H7 (cell line): ENCODE measurements around the gene RABL6. TPM values are rescaled to one million over a fixed set of nuclear protein-coding genes. Genes with fewer than 3 reads are reported as not detected.
"Not testable (repeated sequence)": the region's sequence is repeated elsewhere in the genome, so short reads cannot be mapped to it uniquely, and the experiment has no call there.

Experiments
- DNase-seq: peaks from one replicate; pipeline ENCODE4 v3.0.0; 2012
- H3K27me3 ChIP-seq: 2 replicates; pipeline ENCODE4 v1.6.0; 2011; ENCODE audit warnings: mild to moderate bottlenecking, low read length; ENCODE audit not compliant: control insufficient read depth, insufficient read depth
- H3K36me3 ChIP-seq: replicated peaks from 2 replicates; pipeline ENCODE4 v1.5.1; 2011; ENCODE audit warnings: low read length; ENCODE audit not compliant: control insufficient read depth, insufficient read depth
- H3K4me3 ChIP-seq: 2 replicates; pipeline ENCODE4 v1.5.1; 2011; ENCODE audit warnings: low read depth, mild to moderate bottlenecking, control low read depth, low read length, moderate library complexity; ENCODE audit not compliant: insufficient read depth
- total RNA-seq: library from RNA; depleted of rRNA; stranded (reverse); fragments of >200 nt; shearing (Covaris generic); gene quantifications from 2 replicates; pipeline ENCODE4 v1.2.3, GENCODE V29; 2014

Gene RABL6
- total RNA-seq, 1 experiment from 2014 or later = 150 TPM

DNA sequence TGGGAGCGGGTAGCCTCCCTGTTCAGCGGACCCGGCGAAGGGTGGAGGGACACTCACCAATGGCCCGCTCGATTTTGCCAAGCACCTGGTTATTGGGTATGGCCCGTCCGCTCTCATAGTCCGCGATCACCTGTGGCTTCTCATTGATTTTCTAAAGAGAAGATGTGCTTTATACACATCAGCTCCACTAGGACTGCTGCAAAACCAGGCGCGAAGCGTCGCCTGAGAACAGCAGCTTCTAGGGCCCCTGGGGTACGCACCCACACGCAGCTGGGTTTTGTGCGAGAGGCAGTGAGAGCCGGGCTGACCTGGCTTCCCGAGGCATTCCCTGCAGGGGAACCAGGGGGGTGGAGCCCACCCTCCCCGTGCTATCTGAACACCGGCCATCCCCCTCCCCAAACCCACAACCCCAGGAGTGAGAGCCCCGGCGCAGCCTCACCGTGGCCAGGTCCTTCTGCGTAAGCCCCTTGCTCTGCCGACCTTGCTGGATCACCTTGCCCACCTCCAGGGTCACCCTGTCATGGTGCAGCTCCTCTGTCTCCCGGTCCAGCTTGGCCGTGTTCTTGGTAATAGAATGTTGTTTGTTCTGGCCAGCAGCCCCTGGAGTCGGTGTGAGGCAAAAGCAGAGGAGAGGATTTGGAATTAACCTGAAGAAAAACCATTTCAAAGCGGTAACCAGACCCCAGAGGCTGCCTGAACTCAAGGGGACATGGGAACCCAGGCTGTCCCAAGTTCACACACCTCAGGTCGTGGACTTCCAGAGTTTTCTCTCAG, 55.3 kb downstream of the RABL6 start:
- Histone ChIP-seq H3K27me3 (no peaks in the 10 kb centered on the region), H3K36me3 (peaks cover 18% of the 10 kb centered on the region), H3K4me3 (no peak overlapping the region)
- peak; percentile 52 for DNase-seq

DNA sequence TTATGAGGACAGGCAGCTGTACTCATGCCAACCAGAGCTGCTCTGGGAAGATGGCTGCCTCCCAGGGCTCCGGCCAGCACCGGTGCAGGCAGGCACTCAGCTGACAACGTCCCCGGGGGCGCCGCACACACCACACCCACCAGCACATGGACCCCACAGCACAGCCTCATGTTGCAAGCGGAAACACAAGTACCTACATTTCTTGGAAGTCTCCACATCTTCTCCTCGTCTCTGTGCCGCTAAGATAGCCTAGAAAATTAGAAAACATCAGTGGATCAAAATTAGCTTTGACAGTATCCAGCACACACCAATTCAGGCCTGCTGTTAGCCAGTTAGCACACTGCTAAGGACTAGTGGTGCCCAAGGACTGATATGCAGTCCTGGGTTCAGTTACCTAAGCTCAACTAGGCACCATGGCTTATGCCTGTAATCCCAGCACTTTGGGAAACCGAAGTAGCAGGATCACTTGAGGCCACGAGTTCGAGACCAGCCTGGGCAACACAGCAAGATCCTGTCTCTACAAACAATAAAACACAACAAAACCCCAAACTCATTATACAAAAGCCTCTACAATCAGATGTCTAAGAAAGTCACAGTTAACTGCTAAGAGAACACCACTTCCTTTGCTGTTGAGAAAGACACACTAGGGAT, 56.0 kb downstream of the RABL6 start:
- H3K36me3 ChIP-seq = peaks cover 18% of the 10 kb centered on the region
- no peak overlapping the region for H3K4me3 ChIP-seq
- no peaks in the 10 kb centered on the region for H3K27me3 ChIP-seq
- DNase-seq = no peak

DNA sequence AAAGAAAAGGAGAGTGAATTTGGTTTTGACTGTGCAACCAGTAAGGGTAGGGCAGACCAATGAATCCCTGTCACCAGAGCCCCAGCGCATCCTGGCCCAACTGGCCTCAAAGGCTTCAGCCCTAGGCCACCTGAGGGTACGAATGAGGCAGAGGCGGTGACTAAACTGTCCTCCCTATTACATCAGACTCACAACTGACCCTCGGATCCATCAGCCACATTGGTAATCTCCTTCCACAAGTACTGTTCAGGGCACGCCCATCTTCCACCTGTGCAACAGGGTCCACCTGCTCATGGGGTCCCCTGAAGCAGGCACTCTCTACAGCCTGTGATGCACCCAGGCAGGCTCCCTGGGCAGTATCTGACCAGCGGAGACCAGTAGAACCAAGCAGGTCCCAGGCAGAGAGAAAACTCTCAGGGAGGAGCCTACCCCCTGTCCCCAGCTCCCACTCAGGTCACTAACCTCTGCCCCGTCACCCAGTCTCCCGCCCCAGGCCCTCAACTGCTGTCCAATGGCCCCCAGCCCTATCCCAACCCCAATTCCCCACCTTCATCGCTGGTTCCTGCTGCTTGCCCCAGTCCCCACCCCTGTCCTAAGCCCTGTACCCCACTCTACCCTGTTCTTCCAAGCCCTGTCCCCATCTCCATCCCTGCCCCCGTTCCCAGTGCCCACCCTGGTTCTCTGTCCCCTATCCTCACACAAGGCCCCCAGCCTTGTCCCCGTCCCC, 57.5 kb downstream of the RABL6 start:
- DNase-seq = no peak
- Histone ChIP-seq H3K4me3 (peak overlapping the region; percentile 82), H3K36me3 (peaks cover 18% of the 10 kb centered on the region), H3K27me3 (no peaks in the 10 kb centered on the region)

DNA sequence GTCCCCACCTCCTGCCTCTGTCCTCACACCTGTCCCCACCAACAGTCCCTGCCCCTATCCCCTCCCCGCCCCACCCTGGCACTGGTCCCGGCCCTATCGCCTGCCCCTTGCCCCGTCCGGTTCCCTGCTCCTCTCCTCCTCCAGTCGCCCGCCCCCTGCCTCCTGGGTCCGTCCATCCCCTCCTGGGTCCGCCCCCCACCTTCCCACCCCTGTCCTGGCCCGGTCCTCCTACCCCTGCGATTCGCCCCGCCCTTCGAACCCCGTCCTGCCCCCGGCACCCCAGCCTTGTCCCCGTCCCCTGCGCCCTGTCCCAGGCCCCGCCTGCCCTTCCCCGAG, 58.0 kb downstream of the RABL6 start:
- Histone ChIP-seq H3K27me3 (no peaks in the 10 kb centered on the region), H3K36me3 (peaks cover 18% of the 10 kb centered on the region), H3K4me3 (peak overlapping the region; percentile 82)
- DNase-seq = peak; percentile 88

DNA sequence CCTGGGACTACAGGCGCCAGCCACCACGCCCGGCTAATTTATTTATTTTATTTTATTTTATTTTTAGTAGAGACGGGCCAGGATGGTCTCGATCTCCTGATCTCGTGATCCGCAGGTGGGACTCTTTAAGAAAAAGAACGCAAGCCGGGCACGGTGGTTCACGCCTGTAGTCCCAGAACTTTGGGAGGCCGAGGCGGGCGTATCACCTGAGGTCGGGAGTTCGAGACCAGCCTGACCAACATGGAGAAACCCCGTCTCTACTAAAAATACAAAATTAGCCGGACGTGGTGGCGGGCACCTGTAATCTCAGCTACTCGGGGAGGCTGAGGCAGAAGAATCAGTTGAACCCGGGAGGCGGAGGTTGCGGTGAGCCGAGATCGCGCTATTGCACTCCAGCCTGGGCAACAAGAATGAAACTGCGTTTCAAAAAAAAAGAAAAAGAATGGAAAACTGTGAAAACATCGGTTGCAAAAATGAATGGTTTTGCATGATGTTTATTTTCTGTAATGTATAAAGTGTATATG, 59.2 kb downstream of the RABL6 start:
- not testable (repeated sequence) for H3K27me3 ChIP-seq, DNase-seq
- H3K4me3 ChIP-seq = peak overlapping the region; percentile 82
- H3K36me3 ChIP-seq = peaks cover 18% of the 10 kb centered on the region

DNA sequence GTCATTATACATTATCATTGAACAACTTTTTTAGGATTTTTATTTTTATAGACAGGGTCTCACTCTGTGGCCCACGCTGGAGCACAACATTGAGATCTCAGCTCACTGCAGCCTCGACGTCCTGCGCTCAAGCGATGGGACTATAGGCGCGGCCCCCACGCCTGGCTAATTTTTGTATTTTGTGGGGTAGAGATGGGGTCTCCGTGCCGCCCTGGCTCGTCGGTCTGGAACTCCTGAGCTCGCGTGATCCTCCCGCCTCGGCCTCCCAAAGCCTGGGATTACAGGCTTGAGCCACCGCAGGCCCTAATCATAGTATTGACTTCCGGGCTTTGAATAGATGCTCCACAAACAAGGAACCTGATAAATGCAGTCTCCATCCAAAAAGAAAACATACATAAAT, 59.7 kb downstream of the RABL6 start:
- Histone ChIP-seq H3K27me3 (no peaks in the 10 kb centered on the region), H3K36me3 (peaks cover 14% of the 10 kb centered on the region), H3K4me3 (no peak overlapping the region)
- DNase-seq = no peak

DNA sequence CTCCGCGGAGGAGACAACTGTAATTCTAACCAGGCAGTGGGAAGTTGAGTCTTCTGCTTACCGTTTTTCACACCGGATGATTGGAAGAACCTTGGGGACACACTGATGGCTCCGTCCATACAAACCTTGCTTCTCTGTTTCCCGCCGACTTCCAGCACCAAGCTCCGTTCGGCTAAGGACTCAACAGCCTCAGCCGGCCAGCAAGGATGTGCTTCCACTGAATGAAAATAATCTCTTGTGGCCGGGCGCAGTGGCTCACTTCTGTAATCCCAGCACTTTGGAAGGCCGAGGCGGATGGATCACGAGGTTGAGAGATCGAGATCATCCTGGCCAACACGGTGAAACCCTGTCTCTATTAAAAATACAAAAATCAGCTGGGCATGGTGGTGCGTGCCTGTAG, 60.2 kb downstream of the RABL6 start:
- Histone ChIP-seq H3K36me3 (peaks cover 9% of the 10 kb centered on the region), H3K4me3 (no peak overlapping the region), H3K27me3 (no peaks in the 10 kb centered on the region)
- peak; percentile 11 for DNase-seq

DNA sequence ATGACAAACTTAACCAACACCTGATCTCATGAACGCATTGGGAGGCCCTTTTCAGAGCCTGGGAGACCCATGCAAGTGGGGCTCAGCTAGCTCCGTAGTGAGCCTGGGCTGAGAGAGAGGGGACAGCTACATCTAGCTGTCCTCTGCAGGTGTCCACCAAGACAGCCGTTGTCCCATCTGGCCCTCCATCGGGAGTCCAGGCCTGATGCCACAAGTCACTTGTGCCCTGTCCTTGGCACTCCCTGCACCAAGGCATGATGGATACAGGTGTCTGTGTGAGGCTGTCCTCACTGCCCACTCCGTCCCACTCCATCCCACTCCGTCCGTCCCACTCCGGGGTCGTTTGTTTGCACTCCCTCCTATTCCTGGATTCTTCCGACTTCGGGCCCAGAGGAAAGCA, 60.9 kb downstream of the RABL6 start:
- H3K27me3 ChIP-seq = no peaks in the 10 kb centered on the region
- peaks cover 5% of the 10 kb centered on the region for H3K36me3 ChIP-seq
- peak; percentile 14 for DNase-seq
- no peak overlapping the region for H3K4me3 ChIP-seq

DNA sequence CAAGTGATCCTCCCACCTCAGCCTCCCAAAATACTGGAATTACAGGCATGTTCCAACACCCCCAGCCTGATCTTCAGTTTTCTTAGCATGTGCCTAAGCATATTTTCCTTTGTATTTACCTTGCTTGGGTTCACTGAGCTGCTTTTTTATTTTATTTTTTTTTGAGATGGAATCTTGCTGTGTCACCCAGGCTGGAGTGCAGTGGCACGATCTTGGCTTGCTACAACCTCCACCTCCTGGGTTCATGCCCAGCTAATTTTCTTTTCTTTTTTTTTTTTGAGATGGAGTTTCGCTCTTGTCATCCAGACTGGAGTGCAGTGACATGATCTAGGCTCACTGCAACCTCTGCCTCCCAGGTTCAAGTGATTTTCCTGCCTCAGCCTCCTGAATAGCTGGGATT, 61.9 kb downstream of the RABL6 start:
- H3K36me3 ChIP-seq, H3K27me3 ChIP-seq, H3K4me3 ChIP-seq, DNase-seq: not testable (repeated sequence)

DNA sequence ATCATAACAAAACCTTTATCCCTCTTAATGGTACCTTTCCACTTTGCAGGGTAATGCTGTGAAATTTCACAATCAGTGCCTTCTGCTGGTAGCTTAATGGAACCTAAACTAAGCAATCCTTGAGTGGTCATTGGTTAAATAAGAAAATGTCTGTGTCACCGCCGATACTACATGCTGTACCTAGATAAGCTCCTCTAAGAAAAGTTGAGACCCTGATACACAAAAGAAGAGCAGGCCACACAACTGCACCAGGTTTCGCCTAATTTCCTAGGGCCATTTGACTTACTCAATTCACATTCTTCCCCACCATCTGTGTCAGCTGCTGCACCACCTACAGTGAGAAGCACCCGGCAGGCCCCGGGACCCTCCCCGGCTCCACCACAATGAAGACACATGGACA, 67.4 kb downstream of the RABL6 start:
- H3K4me3 ChIP-seq = no peak overlapping the region
- peak; percentile 20 for DNase-seq
- no peaks in the 10 kb centered on the region for H3K36me3 ChIP-seq
- H3K27me3 ChIP-seq = no peaks in the 10 kb centered on the region

DNA sequence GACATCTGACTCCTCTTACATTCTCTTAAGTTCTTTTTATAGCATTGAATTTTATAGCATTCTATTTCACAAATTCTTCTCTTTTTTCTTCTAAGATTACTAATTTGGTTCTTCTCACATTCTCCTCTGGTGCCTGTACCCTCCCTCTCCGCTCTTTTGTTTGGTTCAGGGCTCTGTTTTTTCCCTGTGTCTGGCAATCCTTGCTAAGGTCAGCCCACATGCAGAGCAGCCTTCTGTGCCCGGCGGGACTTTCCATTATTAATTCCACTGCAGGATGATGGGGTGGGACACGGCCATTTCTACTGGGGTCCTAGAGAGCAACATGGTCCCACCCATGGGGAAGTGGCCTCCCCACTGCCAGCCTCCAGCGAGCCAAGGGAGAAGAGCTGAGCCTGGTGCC, 68.7 kb downstream of the RABL6 start:
- Histone ChIP-seq H3K36me3 (no peaks in the 10 kb centered on the region), H3K27me3 (no peaks in the 10 kb centered on the region), H3K4me3 (no peak overlapping the region)
- DNase-seq = no peak

DNA sequence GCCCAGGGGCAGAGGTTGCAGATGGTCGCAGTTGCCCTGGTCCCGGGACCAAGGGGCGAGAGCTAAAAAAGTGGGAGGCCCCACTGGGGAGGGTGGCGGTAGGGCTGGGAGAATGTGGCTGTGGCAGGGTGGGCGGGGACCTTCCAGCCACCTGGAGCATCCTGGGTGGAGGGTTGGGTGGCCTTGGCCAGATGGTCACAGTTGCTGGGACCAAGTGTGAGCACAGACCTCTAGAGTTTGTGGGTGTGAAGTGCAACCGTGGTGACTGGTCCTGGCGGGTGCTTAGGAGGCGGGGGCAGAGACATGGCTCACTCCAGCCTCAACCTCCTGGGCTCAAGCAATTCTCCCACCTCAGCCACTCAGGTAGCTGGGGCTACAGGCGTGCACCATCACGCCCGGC, 72.9 kb downstream of the RABL6 start:
- peak; percentile 72 for DNase-seq
- no peaks in the 10 kb centered on the region for H3K27me3 ChIP-seq
- H3K4me3 ChIP-seq = no peak overlapping the region
- no peaks in the 10 kb centered on the region for H3K36me3 ChIP-seq

DNA sequence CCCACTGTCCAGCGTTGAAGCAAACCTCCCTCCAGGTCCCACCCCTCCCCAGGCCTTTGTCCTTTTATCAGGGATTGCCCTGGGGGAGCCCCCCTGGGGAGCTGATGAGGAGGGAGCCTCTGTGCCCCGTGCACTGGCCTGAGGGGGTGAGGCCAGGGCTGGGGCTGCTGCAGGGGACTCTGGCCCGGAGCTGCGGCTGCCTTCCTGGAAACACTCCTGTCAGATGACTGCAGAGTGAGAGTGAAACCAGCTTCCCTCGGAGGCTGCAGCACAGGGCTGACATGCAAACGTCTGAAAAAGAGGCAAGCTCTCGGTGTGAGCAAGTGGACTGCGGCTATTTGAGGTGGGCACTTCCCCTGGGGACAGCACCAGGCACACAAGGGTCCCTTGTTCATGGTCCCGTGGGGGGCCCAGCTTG, 74.0 kb downstream of the RABL6 start:
- Histone ChIP-seq H3K36me3 (no peaks in the 10 kb centered on the region), H3K4me3 (no peak overlapping the region), H3K27me3 (no peaks in the 10 kb centered on the region)
- DNase-seq = peak; percentile 75

DNA sequence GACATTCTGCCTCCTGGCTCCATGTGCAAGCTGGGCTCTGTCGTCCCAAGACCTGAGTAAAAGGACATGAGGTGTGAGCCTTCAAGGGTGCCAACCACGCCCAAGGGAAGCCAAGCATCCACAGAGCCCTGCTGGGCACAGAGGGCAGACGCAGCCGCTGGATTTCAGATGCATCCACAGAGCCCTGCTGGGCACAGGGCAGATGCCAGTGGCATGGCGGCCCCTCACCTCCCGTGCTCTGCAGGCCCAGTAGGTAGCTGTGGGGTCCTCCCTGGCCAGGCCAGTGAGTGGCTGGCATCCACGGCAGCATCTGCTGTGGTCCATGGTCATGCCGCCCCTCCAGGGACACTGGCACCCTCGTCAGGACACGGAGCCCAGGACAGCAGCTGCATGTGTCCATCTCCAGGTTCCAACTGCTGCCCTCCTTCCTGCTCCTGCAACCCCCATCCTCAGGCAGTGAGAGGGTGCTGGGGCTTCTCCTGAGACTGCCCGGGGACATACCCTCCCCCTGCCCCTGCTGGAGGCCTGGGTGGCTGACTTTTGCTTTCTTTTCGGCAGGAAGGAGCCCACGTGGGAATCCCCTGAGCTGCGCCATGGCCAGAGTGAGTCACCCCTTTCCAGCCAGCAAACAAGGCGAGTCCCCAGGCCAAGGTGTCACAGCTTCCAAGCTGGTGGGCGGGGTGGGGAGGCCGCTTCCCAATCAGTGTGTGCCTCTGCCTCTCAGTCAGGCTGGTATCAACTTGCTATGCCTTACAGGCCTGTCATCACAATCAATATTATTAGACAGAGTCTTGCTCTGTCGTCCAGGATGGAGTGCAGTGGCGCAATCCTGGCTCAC, 74.6 kb downstream of the RABL6 start:
- Histone ChIP-seq H3K4me3 (no peak overlapping the region), H3K27me3 (no peaks in the 10 kb centered on the region), H3K36me3 (no peaks in the 10 kb centered on the region)
- peak; percentile 64 for DNase-seq
